Activated CD4-positive, alpha-beta T cell treated with anti-CD3 and anti-CD28 coated beads for 24 hours (primary cell): ENCODE measurements around the gene GTPBP10.

Experiments
- DNase-seq, 2 donors: peaks; one replicate each; pipeline ENCODE4 v3.0.0-alpha.2; 2020; ENCODE audit warnings: low read depth in 2 of 2

GTPBP10 gene

DNA sequence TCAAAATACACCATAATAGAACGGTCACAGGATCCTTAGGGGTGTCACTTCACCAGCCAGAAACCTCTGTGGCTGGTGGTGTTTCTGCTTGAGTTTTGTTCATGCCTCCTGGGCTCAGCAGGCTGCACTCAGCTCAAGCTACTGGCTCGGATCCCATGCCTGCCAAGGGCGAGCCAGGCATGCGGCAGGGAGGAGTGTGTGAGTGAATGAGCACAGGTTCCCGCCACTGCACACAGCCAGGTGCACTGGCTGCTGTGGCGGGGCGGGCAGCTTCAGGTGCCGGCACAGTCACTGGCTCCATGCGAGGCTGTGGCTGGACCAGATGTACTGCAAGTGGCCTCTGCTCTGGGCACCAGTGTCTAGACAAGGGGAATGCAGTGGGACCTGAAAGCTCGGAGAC is 86.2 kb downstream of the GTPBP10 start:
- DNase-seq, result no peak

DNA sequence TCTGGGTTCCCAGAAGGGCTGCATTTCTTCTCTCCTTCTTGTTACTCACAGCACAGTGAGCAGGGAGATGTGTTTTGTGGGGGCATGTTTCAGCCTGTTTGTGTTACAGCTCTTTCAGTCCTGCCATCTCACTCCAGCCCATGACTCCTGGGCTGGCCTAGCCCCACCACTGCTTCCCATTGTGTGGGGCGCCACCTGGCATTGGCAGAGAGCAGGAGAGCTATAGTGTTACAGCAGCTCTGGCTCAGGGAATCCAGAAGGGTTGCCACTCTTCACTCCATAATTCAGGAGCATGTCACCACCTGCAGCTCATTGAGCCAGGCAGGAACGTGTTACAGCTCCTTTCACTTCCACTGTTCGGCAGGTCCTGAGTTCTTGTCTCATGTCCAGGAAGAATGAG is 86.7 kb downstream of the GTPBP10 start:
- DNase-seq, result no peak
